HepG2 (cell line): ENCODE results near the gene SULT1E1. TPM values are rescaled to one million over a fixed set of nuclear protein-coding genes. Genes with fewer than 3 reads are reported as not detected.

Source experiments
- ARID2 ChIP-seq: sonication (generic); formaldehyde crosslinking; IDR thresholded peaks from 2 replicates; pipeline ENCODE4 v1.8.1; 2022; ENCODE audit warnings: mild to moderate bottlenecking, missing genetic modification reagents, borderline replicate concordance
- BORCS8-MEF2B ChIP-seq: sonication (generic); formaldehyde crosslinking; IDR thresholded peaks from 2 replicates; pipeline ENCODE4 v1.8.0; 2022; ENCODE audit warnings: mild to moderate bottlenecking, missing genetic modification reagents
- BRF2 ChIP-seq: sonication (generic); formaldehyde crosslinking; IDR thresholded peaks from 2 replicates; pipeline ENCODE4 v1.8.1; 2022; ENCODE audit warnings: mild to moderate bottlenecking, missing genetic modification reagents
- CERS6 ChIP-seq: sonication (generic); formaldehyde crosslinking; IDR thresholded peaks from 2 replicates; pipeline ENCODE4 v1.5.0; 2020; ENCODE audit warnings: missing genetic modification reagents
- ELF4 ChIP-seq: sonication (generic); formaldehyde crosslinking; IDR thresholded peaks from 2 replicates; pipeline ENCODE4 v1.5.0; 2020; ENCODE audit warnings: missing genetic modification reagents, mild to moderate bottlenecking, moderate library complexity, borderline replicate concordance
- HNRNPUL1 ChIP-seq: fragments of 200-400 bp; formaldehyde crosslinking; IDR thresholded peaks from 2 replicates; pipeline ENCODE4 v1.6.1; 2017; ENCODE audit warnings: low read depth, mild to moderate bottlenecking, low read length, moderate library complexity
- KDM2A ChIP-seq: sonication (generic); formaldehyde crosslinking; IDR thresholded peaks from 2 replicates; pipeline ENCODE4 v1.4.0; 2020; ENCODE audit warnings: low read depth, missing genetic modification reagents, borderline replicate concordance
- KDM5A ChIP-seq: fragments of 200-600 bp; sonication (generic); IDR thresholded peaks from 2 replicates; pipeline ENCODE4 v1.7.0; 2018; ENCODE audit warnings: antibody characterized with exemption, mild to moderate bottlenecking, low read length, borderline replicate concordance
- NR2F6 ChIP-seq, 2 experiments: IDR thresholded peaks; 2 replicates each; pipeline ENCODE4 v1.6.1; 2016; ENCODE audit warnings: antibody characterized with exemption in 1 of 2, mild to moderate bottlenecking in 1 of 2
- PAF1 ChIP-seq: IDR thresholded peaks from 2 replicates; pipeline ENCODE4 v1.6.1; 2016; ENCODE audit warnings: missing genetic modification reagents, missing compliant biosample characterization
- PHF21A ChIP-seq: sonication (generic); formaldehyde crosslinking; IDR thresholded peaks from 2 replicates; pipeline ENCODE4 v1.5.0; 2020; ENCODE audit warnings: mild to moderate bottlenecking, missing genetic modification reagents
- PHF5A ChIP-seq: IDR thresholded peaks from one replicate; pipeline ENCODE4 v1.6.1; 2018; ENCODE audit warnings: low read depth, missing genetic modification reagents; ENCODE audit not compliant: unreplicated experiment
- PITX1 ChIP-seq: sonication (generic); formaldehyde crosslinking; IDR thresholded peaks from 2 replicates; pipeline ENCODE4 v1.5.1; 2020; ENCODE audit warnings: mild to moderate bottlenecking, missing genetic modification reagents
- PLSCR1 ChIP-seq: sonication (generic); formaldehyde crosslinking; IDR thresholded peaks from 2 replicates; pipeline ENCODE4 v1.5.0; 2020; ENCODE audit warnings: missing genetic modification reagents, mild to moderate bottlenecking, borderline replicate concordance
- RAD21 ChIP-seq: fragments of 450-650 bp; formaldehyde crosslinking; IDR thresholded peaks from 2 replicates; pipeline ENCODE4 v1.5.0; 2020; ENCODE audit warnings: mild to moderate bottlenecking
- REPIN1 ChIP-seq: sonication (generic); formaldehyde crosslinking; IDR thresholded peaks from 2 replicates; pipeline ENCODE4 v1.8.0; 2022; ENCODE audit warnings: missing genetic modification reagents, low read depth, mild to moderate bottlenecking, borderline replicate concordance
- SNAPC2 ChIP-seq: sonication (generic); formaldehyde crosslinking; IDR thresholded peaks from 2 replicates; pipeline ENCODE4 v1.8.1; 2022; ENCODE audit warnings: mild to moderate bottlenecking, missing genetic modification reagents
- ZIK1 ChIP-seq: sonication (generic); formaldehyde crosslinking; IDR thresholded peaks from 2 replicates; pipeline ENCODE4 v1.5.0; 2020; ENCODE audit warnings: mild to moderate bottlenecking, low read depth, missing genetic modification reagents, borderline replicate concordance
- ZNF350 ChIP-seq: sonication (generic); formaldehyde crosslinking; IDR thresholded peaks from 2 replicates; pipeline ENCODE4 v1.4.0; 2020; ENCODE audit warnings: mild to moderate bottlenecking, low read depth, missing genetic modification reagents, borderline replicate concordance
- ZNF776 ChIP-seq: sonication (generic); formaldehyde crosslinking; IDR thresholded peaks from 2 replicates; pipeline ENCODE4 v1.4.0; 2020; ENCODE audit warnings: mild to moderate bottlenecking, missing genetic modification reagents
- ZNF788 ChIP-seq: sonication (generic); formaldehyde crosslinking; IDR thresholded peaks from 2 replicates; pipeline ENCODE4 v1.5.0; 2020; ENCODE audit warnings: mild to moderate bottlenecking, missing genetic modification reagents, borderline replicate concordance
- polyA plus RNA-seq, 8 experiments: library from polyadenylated mRNA; depleted of rRNA in 3 of 8; stranded (reverse) in 7 of 8; unstranded in 1 of 8; fragments of >200 nt; fragmentation: Illumina TruSeq in 4 of 8; extraction: Trizol in 4 of 8; gene quantifications; 2 replicates each; pipeline versions ENCODE4 v1.2.1 to v1.2.3, GENCODE V29; 2011 to 2016; ENCODE audit warnings: low read depth in 4 of 8, missing spikeins in 1 of 8, mixed read lengths in 1 of 8; ENCODE audit not compliant: insufficient read depth in 1 of 8
- total RNA-seq, 5 experiments: library from RNA; depleted of rRNA; stranded (reverse); fragments of >200 nt; fragmentation: Illumina TruSeq; extraction: Trizol; gene quantifications; 2 replicates each; pipeline ENCODE4 v1.2.3, GENCODE V29; 2016; ENCODE audit warnings: low read depth in 1 of 5
- TF ChIP-seq, protein P1 (sequence below): IDR thresholded peaks from 2 replicates; pipeline ENCODE4 v1.6.1; 2012; ENCODE audit warnings: low read depth, low read length, improper control_type of control experiment
- TF ChIP-seq, protein P2 (sequence below): sonication (generic); formaldehyde crosslinking; IDR thresholded peaks from 2 replicates; pipeline ENCODE4 v1.5.1; 2020; ENCODE audit warnings: missing genetic modification reagents, mild to moderate bottlenecking, borderline replicate concordance

The SULT1E1 gene
- total and polyA plus RNA-seq, 2 of the 13 experiments (the other 11 are each of a cell fraction or from before 2014, with no cell fraction given): 1.7 to 3.9 TPM

GRCh38 chr4:69832326-69833030 is 27.5 kb downstream of the SULT1E1 start (continued):
- TF ChIP-seq ZNF350 (CRISPR knock-in tag) (no peak; the same call in 1 of the 2 replicates), ZNF788 (peak; percentile 40; the same call in 1 of the 2 replicates), PHF5A (CRISPR knock-in tag) (no peak), PAF1 (CRISPR knock-in tag) (no peak), RAD21 (CRISPR knock-in tag) (0 out of 2 replicates have a peak, but pooled peaks have one; percentile 33), BORCS8-MEF2B (CRISPR knock-in tag) (peak; percentile 39; the same call in 1 of the 2 replicates), ZIK1 (no peak), NR2F6 (IDR thresholded peaks at IDR 0.05) (peak; percentile 93), NR2F6 (CRISPR knock-in tag; IDR thresholded peaks at IDR 0.05) (peak; percentile 92), ZNF776 (CRISPR knock-in tag) (no peak), SNAPC2 (CRISPR knock-in tag) (peak; percentile 64), HNRNPUL1 (peak; percentile 62; the same call in 1 of the 2 replicates), PLSCR1 (CRISPR knock-in tag) (no peak), PITX1 (CRISPR knock-in tag) (peak; percentile 89), ARID2 (no peak), ELF4 (no peak), CERS6 (CRISPR knock-in tag) (no peak), KDM5A (no peak), KDM2A (CRISPR knock-in tag) (peak; percentile 55; the same call in 1 of the 2 replicates), PHF21A (CRISPR knock-in tag) (peak; percentile 95), REPIN1 (CRISPR knock-in tag) (peak; percentile 71; the same call in 1 of the 2 replicates), BRF2 (no peak)
- TF ChIP-seq, protein P1, sequence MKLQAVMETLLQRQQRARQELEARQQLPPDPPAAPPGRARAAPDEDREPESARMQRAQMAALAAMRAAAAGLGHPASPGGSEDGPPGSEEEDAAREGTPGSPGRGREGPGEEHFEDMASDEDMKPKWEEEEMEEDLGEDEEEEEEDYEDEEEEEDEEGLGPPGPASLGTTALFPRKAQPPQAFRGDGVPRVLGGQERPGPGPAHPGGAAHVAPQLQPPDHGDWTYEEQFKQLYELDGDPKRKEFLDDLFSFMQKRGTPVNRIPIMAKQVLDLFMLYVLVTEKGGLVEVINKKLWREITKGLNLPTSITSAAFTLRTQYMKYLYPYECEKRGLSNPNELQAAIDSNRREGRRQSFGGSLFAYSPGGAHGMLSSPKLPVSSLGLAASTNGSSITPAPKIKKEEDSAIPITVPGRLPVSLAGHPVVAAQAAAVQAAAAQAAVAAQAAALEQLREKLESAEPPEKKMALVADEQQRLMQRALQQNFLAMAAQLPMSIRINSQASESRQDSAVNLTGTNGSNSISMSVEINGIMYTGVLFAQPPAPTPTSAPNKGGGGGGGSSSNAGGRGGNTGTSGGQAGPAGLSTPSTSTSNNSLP: peak; percentile 68; the same call in 1 of the 2 replicates
- TF ChIP-seq, protein P2, sequence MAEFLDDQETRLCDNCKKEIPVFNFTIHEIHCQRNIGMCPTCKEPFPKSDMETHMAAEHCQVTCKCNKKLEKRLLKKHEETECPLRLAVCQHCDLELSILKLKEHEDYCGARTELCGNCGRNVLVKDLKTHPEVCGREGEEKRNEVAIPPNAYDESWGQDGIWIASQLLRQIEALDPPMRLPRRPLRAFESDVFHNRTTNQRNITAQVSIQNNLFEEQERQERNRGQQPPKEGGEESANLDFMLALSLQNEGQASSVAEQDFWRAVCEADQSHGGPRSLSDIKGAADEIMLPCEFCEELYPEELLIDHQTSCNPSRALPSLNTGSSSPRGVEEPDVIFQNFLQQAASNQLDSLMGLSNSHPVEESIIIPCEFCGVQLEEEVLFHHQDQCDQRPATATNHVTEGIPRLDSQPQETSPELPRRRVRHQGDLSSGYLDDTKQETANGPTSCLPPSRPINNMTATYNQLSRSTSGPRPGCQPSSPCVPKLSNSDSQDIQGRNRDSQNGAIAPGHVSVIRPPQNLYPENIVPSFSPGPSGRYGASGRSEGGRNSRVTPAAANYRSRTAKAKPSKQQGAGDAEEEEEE (CRISPR knock-in tag): no peak
